OCI-LY7 (cell line): Measurements from ENCODE around the gene SEMA3F. TPM values are rescaled to one million over a fixed set of nuclear protein-coding genes. Genes with fewer than 3 reads are reported as not detected.

ENCODE experiments used
- BruUV-seq: library from RNA; stranded (reverse); fragments of 400-500 nt; replicated peaks from 2 replicates; lab custom pipeline; 2021; lab: Mats Ljungman, UMichigan
- CTCF ChIA-PET: fragments of 300-600 bp; sonication (Branson Sonifier 250); formaldehyde crosslinking; loops from one replicate; lab custom pipeline; 2022; ENCODE audit warnings: antibody characterized with exemption; ENCODE audit not compliant: unreplicated experiment; lab: Charles Lee
- POLR2A ChIA-PET: fragments of 300-600 bp; sonication (Branson Sonifier 250); formaldehyde crosslinking; loops from one replicate; lab custom pipeline; 2022; ENCODE audit warnings: antibody characterized with exemption; lab: Charles Lee
- DNase-seq: peaks from one replicate; pipeline ENCODE4 v3.0.0-alpha.2; 2015; ENCODE audit warnings: low spot score
- H2AFZ ChIP-seq: fragments of 200-600 bp; sonication (generic), shearing (Covaris generic); 2 replicates; pipeline ENCODE4 v1.6.1; 2014; ENCODE audit warnings: mild to moderate bottlenecking, antibody characterized with exemption, low read length, moderate library complexity
- H3K27ac ChIP-seq: fragments of 200-600 bp; sonication (generic); 2 replicates; pipeline ENCODE4 v1.5.1; 2014; ENCODE audit warnings: mixed run types, low read depth, mild to moderate bottlenecking, moderate library complexity, low read length, inconsistent platforms; ENCODE audit not compliant: poor library complexity, severe bottlenecking
- H3K36me3 ChIP-seq: fragments of 200-600 bp; sonication (generic); 2 replicates; pipeline ENCODE4 v1.6.1; 2014; ENCODE audit warnings: mild to moderate bottlenecking, antibody characterized with exemption, low read length, moderate library complexity, mixed read lengths; ENCODE audit not compliant: insufficient read depth
- H3K4me1 ChIP-seq: fragments of 200-600 bp; sonication (generic); 2 replicates; pipeline ENCODE4 v1.5.1; 2014; ENCODE audit warnings: mild to moderate bottlenecking, low read length; ENCODE audit not compliant: insufficient read depth, poor library complexity, severe bottlenecking
- H3K4me2 ChIP-seq: fragments of 200-600 bp; sonication (generic); 2 replicates; pipeline ENCODE4 v1.6.1; 2014; ENCODE audit warnings: mild to moderate bottlenecking, low read length
- H3K4me3 ChIP-seq: fragments of 200-600 bp; sonication (generic); 2 replicates; pipeline ENCODE4 v1.5.1; 2014; ENCODE audit warnings: mild to moderate bottlenecking, low read depth, low read length; ENCODE audit not compliant: poor library complexity, severe bottlenecking
- H3K79me2 ChIP-seq: fragments of 200-600 bp; sonication (generic); 2 replicates; pipeline ENCODE4 v1.6.1; 2016; ENCODE audit warnings: low read depth, mild to moderate bottlenecking, low read length, moderate library complexity, mixed read lengths; ENCODE audit not compliant: insufficient read depth
- H3K9me2 ChIP-seq: fragments of 200-600 bp; sonication (generic); 2 replicates; pipeline ENCODE4 v1.6.1; 2016; ENCODE audit warnings: mild to moderate bottlenecking, low read length, mixed read lengths; ENCODE audit not compliant: insufficient read depth
- H3K9me3 ChIP-seq: fragments of 200-600 bp; sonication (generic); 2 replicates; pipeline ENCODE4 v1.6.1; 2014; ENCODE audit warnings: mild to moderate bottlenecking, mixed run types, low read length, mixed read lengths
- H4K20me1 ChIP-seq: fragments of 200-600 bp; sonication (generic); 2 replicates; pipeline ENCODE4 v1.6.1; 2014; ENCODE audit warnings: mild to moderate bottlenecking, antibody characterized with exemption, low read length, moderate library complexity, mixed read lengths; ENCODE audit not compliant: insufficient read depth
- EZH2phosphoT487 ChIP-seq: fragments of 200-600 bp; sonication (generic); IDR thresholded peaks from 2 replicates; pipeline ENCODE4 v1.6.1; 2018; ENCODE audit warnings: low read depth, borderline replicate concordance, mild to moderate bottlenecking, mixed run types, antibody characterized with exemption, low read length, moderate library complexity, mixed read lengths
- intact Hi-C: fragments of 100-400 bp; cut with micrococcal nuclease; formaldehyde crosslinking; loops from one replicate; pipeline ENCODE4 v1.10.0; 2022; ENCODE audit not compliant: unreplicated experiment
- total RNA-seq, 2 experiments: library from RNA; depleted of rRNA in 1 of 2; stranded (reverse); fragments of >200 nt in 1 of 2; shearing (Covaris generic) in 1 of 2; gene quantifications; 2 replicates each; pipeline ENCODE4 v1.2.3, GENCODE V29; 2014 to 2022
- TF ChIP-seq, protein P1 (sequence below): fragments of 200-600 bp; sonication (generic); conservative IDR thresholded peaks from 2 replicates; pipeline ENCODE4 v1.5.1; 2014; ENCODE audit warnings: mild to moderate bottlenecking, antibody characterized with exemption, low read length, moderate library complexity, mixed read lengths

SEMA3F gene
- total RNA-seq, 2 experiments from 2014 or later: 0.84 TPM; not detected in 1

DNA sequence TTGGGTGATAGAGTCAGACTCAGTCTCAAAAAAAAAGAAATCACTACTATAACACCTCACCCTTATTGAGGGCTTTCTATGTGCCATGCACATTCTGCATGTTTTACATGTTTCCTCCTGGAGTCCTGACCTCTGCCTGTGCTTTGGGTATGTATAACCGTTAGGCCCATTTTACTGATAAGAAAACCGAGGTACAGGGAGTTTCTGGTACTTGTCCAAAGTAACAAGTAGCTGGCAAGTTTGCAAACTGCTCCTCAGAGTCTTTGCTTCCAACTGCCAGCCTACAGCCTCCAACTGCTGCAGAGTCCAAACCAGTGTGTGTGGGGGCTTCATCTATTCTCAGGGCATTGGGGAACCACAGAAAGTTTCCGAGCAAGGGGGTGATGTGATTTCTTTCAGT, 77.2 kb downstream of the SEMA3F start:
- Histone ChIP-seq H3K4me3 (no peak overlapping the region), H3K79me2 (peaks cover 11% of the 10 kb centered on the region), H3K4me2 (no peak overlapping the region), H3K27ac (no peak overlapping the region), H2AFZ (no peak overlapping the region), H3K4me1 (peaks cover 41% of the 10 kb centered on the region), H3K36me3 (no peaks in the 10 kb centered on the region), H3K9me2 (no peaks in the 10 kb centered on the region), H3K9me3 (no peaks in the 10 kb centered on the region), H4K20me1 (no peaks in the 10 kb centered on the region)
- ChIA-PET CTCF (no interaction called here), POLR2A (no interaction called here)
- TF ChIP-seq, protein P1, sequence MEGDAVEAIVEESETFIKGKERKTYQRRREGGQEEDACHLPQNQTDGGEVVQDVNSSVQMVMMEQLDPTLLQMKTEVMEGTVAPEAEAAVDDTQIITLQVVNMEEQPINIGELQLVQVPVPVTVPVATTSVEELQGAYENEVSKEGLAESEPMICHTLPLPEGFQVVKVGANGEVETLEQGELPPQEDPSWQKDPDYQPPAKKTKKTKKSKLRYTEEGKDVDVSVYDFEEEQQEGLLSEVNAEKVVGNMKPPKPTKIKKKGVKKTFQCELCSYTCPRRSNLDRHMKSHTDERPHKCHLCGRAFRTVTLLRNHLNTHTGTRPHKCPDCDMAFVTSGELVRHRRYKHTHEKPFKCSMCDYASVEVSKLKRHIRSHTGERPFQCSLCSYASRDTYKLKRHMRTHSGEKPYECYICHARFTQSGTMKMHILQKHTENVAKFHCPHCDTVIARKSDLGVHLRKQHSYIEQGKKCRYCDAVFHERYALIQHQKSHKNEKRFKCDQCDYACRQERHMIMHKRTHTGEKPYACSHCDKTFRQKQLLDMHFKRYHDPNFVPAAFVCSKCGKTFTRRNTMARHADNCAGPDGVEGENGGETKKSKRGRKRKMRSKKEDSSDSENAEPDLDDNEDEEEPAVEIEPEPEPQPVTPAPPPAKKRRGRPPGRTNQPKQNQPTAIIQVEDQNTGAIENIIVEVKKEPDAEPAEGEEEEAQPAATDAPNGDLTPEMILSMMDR: no peak
- TF ChIP-seq EZH2phosphoT487: no peak
- no peak for DNase-seq
- no TSS peak for BruUV-seq
- intact Hi-C loops: no loop called here

DNA sequence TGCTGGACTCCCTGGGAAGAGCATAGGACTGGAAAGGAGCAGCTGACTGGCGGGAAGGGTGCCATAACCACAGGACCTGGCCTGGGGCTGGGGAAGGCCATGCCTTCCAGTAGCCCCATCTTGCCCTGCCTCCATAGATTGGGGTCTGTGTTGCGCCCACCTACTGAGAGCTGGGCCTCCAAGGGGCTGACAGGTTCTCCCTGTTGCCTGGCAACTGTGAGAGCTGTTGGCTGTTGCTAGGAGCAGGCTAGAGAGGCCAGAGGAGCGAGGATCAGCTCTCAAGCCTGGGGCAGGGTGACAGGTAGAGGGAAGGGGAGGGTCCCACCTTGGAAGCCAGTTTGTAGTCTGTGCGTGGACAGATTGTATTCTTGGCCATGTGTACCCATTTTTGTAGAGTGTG, 78.1 kb downstream of the SEMA3F start:
- no peak for DNase-seq
- Histone ChIP-seq H2AFZ (no peak overlapping the region), H4K20me1 (no peaks in the 10 kb centered on the region), H3K36me3 (peaks cover 1% of the 10 kb centered on the region; the same call in 1 of the 2 replicates), H3K4me1 (peaks cover 40% of the 10 kb centered on the region), H3K4me3 (no peak overlapping the region), H3K4me2 (no peak overlapping the region), H3K79me2 (peaks cover 19% of the 10 kb centered on the region), H3K9me2 (no peaks in the 10 kb centered on the region), H3K9me3 (no peaks in the 10 kb centered on the region), H3K27ac (no peak overlapping the region)
- POLR2A ChIA-PET: interaction anchor here (0.7 to 1.0 kb wide), 2 partner anchors 10 to 51 kb away, joined by 3 to 6 read pairs; no protein-coding TSS in a partner anchor
- BruUV-seq: no TSS peak
- TF ChIP-seq, protein P1: no peak
- no peak for TF ChIP-seq EZH2phosphoT487
- intact Hi-C loops: no loop called here
- CTCF ChIA-PET: interaction anchor here (1.1 kb wide), 1 partner anchor 9 kb away, joined by 3 read pairs; no protein-coding TSS in a partner anchor
